Body of pancreas (tissue), 4 donors: ENCODE results near the gene PAK6.

Experiments used
- POLR2A ChIP-seq, 3 donors: fragments of 450-650 bp; IDR thresholded peaks; one replicate each; pipeline ENCODE4 v1.6.1; 2016; ENCODE audit warnings: antibody characterized with exemption in 3 of 3, mild to moderate bottlenecking in 2 of 3
- TF ChIP-seq, protein P1 (sequence below), 7 experiments: fragments of 450-650 bp in 4 of 7; fragments of 200-600 bp in 3 of 7; sonication (generic) in 3 of 7; IDR thresholded peaks; one replicate each; pipeline ENCODE4 v1.5.1; 2016 to 2019; ENCODE audit warnings: antibody characterized with exemption in 7 of 7

DNA sequence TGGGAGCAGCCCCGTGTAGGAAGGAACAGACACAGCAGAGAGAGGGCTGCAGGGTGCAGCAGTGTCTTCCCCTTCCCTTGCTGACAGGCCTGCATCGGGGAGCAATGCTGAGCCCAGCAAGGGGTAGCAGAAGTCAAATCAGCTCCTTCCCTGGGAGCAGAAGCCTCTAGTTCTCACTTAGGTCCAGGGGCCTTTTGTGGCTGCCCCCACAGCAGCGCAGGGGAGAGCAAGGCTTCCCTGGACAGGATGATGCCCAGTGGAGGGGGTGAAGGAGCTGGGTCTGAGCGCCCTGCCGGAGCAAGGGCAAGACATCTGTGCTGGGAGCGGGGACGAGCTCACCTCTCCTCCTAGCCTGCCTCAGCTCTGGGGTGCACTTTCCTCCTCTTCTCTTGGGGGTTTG lies 68.0 kb downstream of the PAK6 start:
- TF ChIP-seq, protein P1, sequence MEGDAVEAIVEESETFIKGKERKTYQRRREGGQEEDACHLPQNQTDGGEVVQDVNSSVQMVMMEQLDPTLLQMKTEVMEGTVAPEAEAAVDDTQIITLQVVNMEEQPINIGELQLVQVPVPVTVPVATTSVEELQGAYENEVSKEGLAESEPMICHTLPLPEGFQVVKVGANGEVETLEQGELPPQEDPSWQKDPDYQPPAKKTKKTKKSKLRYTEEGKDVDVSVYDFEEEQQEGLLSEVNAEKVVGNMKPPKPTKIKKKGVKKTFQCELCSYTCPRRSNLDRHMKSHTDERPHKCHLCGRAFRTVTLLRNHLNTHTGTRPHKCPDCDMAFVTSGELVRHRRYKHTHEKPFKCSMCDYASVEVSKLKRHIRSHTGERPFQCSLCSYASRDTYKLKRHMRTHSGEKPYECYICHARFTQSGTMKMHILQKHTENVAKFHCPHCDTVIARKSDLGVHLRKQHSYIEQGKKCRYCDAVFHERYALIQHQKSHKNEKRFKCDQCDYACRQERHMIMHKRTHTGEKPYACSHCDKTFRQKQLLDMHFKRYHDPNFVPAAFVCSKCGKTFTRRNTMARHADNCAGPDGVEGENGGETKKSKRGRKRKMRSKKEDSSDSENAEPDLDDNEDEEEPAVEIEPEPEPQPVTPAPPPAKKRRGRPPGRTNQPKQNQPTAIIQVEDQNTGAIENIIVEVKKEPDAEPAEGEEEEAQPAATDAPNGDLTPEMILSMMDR (IDR thresholded peaks at IDR 0.05): no peak
- no peak for TF ChIP-seq POLR2A (IDR thresholded peaks at IDR 0.05)
